ENCODE results near the gene TREML2.
"Not testable (repeated sequence)": the region's sequence is repeated elsewhere in the genome, so short reads cannot be mapped to it uniquely, and the experiment has no call there.

TREML2 gene

GRCh38 chr6:41200901-41201763 lies at the start of gene TREML2:
TREML2 (minus strand) TSS chr6:41201149; CDS start chr6:41201008, 141 bp downstream.
- peak in 1 of 3 donors; percentile 21 for DNase-seq (ENCODE audit: low read depth in 3 of 3)

- no peak for DNase-seq (ENCODE audit: low read depth in 3 of 3)
Observed at GRCh38 chr6:41247882-41248705, 47.1 kb upstream of the TREML2 start.

- DNase-seq (ENCODE audit: low read depth in 3 of 3), result no peak
Observed at GRCh38 chr6:41247288-41247865, 46.4 kb upstream of the TREML2 start.

DNA sequence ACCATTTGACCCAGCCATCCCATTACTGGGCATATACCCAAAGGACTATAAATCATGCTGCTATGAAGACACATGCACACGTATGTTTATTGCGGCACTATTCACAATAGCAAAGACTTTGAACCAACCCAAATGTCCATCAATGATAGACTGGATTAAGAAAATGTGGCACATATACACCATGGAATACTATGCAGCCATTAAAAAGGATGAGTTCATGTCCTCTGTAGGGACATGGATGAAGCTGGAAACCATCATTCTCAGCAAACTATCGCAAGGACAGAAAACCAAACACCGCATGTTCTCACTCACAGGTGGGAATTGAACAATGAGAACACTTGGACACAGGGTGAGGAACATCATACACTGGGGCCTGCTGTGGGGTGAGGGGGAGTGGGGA lies 45.6 kb upstream of the TREML2 start:
- DNase-seq (ENCODE audit: low read depth in 3 of 3), result not testable (repeated sequence)

DNA sequence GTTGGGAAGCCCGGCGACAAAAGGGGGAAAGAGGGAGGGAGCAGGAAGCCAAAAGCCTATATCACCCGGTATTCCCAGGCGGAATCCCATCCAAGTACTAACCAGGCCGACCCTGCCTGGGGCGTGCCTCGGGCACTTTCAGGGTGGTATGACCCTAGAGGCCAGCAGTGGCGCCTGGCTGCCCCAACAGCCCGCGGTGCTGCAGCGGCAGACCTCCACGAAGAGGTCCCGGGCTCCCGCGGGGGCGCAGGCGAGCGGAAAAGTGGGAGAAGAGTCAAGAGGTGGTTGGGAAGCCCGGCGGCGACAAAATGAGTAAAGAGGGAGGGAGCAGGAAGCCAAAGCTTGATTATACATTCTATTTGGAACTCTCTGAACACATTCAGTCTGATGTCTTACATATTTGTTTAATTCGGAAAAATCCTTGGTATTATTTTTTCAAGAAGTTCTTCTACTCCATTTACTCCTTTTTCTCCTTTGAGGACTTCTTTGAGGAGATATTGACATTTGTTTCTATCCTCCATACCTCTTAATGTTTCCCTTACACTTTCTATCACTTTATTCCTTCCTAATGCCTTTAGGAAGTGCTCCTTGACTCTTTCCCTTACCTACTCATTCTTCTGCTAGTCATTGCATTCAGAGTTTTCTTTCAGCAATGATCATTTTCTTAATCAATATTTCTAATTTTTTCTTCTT lies 38.7 kb upstream of the TREML2 start:
- no peak for DNase-seq (ENCODE audit: low read depth in 3 of 3)

DNA sequence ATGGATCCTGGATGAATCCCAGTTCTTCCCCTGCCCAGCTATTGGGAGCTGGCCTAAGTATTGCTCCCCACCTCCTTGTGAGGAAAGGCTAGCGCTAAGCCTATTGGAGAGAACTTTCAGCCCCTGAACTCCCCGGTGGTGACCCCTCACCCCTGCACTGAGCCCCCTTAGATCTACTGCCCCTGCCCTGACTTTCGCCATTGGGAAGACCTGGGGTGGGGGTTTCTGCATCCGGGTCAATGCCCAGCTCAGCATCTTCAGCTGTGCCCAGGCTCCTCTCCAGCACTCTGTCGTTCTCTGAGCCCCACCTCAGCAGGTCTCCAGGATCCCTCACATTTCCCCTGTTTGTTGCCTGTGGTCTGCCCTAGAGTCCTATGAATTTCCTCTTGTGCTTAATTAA lies 36.2 kb upstream of the TREML2 start:
- no peak for DNase-seq (ENCODE audit: low read depth in 3 of 3)

- DNase-seq (ENCODE audit: low read depth in 3 of 3), result no peak
Observed at GRCh38 chr6:41236276-41236675, 35.3 kb upstream of the TREML2 start.

DNA sequence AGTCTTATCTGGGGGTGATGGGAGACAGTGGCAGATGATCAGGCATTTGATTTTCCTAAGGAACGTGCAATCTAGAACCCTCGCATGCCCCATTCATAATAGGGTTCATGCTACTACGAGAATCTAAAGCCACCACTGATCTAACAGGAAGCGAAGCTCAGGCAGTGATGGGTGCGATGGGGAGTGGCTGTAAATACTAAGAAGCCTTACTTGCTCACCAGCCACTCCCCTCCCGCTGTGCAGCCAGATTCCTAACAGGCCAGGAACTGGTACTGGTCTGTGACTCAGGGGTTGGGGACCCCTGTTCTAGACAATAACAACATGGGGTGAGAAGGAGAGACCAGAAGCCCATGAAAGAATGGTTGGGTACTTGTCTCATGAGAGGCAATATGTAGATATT lies 31.7 kb upstream of the TREML2 start:
- no peak for DNase-seq (ENCODE audit: low read depth in 3 of 3)

DNA sequence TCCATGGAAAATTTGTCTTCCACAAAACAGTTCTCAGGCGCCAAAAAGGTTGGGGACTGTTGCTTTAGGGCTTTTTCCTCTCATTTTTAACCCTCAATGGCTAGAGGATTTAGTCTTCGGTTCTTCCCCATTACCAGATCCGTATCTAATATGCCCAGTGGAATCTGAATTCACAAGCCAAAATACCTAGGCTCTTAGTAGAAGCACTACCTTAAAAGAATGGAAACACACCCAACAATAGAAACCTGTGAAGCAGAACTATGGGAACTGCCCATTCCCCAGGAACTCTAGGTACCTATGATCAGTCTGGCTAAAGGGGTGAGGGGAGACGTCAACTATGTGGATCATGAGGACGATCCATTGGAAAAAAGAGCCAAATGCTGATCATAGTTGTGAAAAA lies 30.3 kb upstream of the TREML2 start:
- no peak for DNase-seq (ENCODE audit: low read depth in 3 of 3)

- no peak for DNase-seq (ENCODE audit: low read depth in 3 of 3)
Observed at GRCh38 chr6:41229721-41230120, 28.8 kb upstream of the TREML2 start.

- no peak for DNase-seq (ENCODE audit: low read depth in 3 of 3)
Observed at GRCh38 chr6:41228616-41229015, 27.7 kb upstream of the TREML2 start.

- no peak for DNase-seq (ENCODE audit: low read depth in 3 of 3)
Observed at GRCh38 chr6:41228096-41228495, 27.1 kb upstream of the TREML2 start, which contains the start of gene TREML4. TREML4 (plus strand) TSS chr6:41228349; CDS start chr6:41228428, 79 bp downstream.

DNA sequence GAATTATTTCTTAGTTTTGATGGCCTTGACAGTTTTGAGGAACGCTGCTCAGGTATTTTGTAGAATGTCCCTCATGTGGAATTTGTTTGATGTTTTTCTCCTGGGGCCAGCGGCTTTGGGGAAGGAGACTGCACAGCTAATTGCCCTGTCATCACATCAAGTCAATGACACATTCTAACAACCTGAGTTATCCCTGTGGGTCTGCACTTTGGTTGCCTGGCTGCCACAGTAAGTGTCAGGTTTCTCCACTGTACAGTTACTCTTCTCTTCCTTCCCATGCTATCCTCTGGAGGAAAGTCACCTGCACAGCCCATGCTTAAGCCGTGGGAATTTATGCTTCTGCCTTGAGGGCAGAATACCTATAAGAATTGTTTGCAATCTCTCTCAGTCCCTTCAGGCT lies 25.8 kb upstream of the TREML2 start:
- no peak for DNase-seq (ENCODE audit: low read depth in 3 of 3)

- no peak for DNase-seq (ENCODE audit: low read depth in 3 of 3)
Observed at GRCh38 chr6:41224800-41225199, 23.9 kb upstream of the TREML2 start.

GRCh38 chr6:41222513-41222912 lies 21.6 kb upstream of the TREML2 start:
- DNase-seq (ENCODE audit: low read depth in 3 of 3), result no peak

- DNase-seq (ENCODE audit: low read depth in 3 of 3), result no peak
Observed at GRCh38 chr6:41222045-41222444, 21.1 kb upstream of the TREML2 start.

DNA sequence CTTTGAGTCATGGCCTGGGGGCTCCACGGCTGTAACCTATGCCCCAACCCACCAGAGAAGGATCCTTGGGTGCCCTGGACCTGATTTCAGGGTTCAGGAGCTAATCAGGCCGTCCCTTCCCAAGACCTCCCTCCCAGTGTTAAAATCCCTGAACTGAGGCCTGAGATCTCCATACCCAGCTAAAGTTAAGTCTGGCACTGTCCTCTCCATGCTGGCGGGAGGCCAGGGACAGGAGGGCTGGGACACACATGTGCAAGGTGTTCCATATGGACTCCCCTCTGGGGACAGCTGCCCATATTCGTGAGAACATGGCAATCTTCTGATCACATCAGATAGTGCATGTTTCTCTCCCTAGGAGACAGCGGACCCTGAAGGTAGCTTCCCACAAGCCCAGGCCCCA lies 15.7 kb upstream of the TREML2 start:
- no peak for DNase-seq (ENCODE audit: low read depth in 3 of 3)

GRCh38 chr6:41215777-41216176 lies 14.8 kb upstream of the TREML2 start:
- DNase-seq (ENCODE audit: low read depth in 3 of 3), result no peak

GRCh38 chr6:41214559-41215238 lies 13.8 kb upstream of the TREML2 start:
- no peak for DNase-seq (ENCODE audit: low read depth in 3 of 3)

- DNase-seq (ENCODE audit: low read depth in 3 of 3), result no peak
Observed at GRCh38 chr6:41209547-41210320, 8.8 kb upstream of the TREML2 start.
